GM23338 (cell line): ENCODE measurements around the gene GPR108.
"Not testable (repeated sequence)": the region's sequence is repeated elsewhere in the genome, so short reads cannot be mapped to it uniquely, and the experiment has no call there.

Experiments
- CREB1 ChIP-seq: fragments of 250-450 bp; sonication (Bioruptor Pico); IDR thresholded peaks from 2 replicates; pipeline ENCODE4 v1.5.0; 2020; ENCODE audit warnings: low read depth, mild to moderate bottlenecking, moderate library complexity
- CTCF ChIP-seq, 2 experiments: fragments of 200-600 bp in 1 of 2; sonication (generic) in 1 of 2; conservative IDR thresholded peaks; 2 replicates each; pipeline versions ENCODE4 v1.5.1 to v1.6.1; 2016 to 2017; ENCODE audit warnings: antibody characterized with exemption in 2 of 2, low read depth in 2 of 2, mild to moderate bottlenecking in 2 of 2, moderate library complexity in 1 of 2
- EZH2 ChIP-seq: fragments of 200-600 bp; sonication (generic); IDR thresholded peaks from one replicate; pipeline ENCODE4 v1.8.0; 2017; ENCODE audit warnings: antibody characterized with exemption, mild to moderate bottlenecking, low read depth; ENCODE audit not compliant: unreplicated experiment
- EZH2phosphoT487 ChIP-seq: fragments of 200-600 bp; sonication (generic); IDR thresholded peaks from one replicate; pipeline ENCODE4 v1.8.1; 2018; ENCODE audit warnings: antibody characterized with exemption; ENCODE audit not compliant: unreplicated experiment
- JUNB ChIP-seq: IDR thresholded peaks from one replicate; pipeline ENCODE4 v1.6.1; 2016; ENCODE audit warnings: antibody characterized with exemption; ENCODE audit not compliant: unreplicated experiment
- NANOG ChIP-seq: IDR thresholded peaks from 2 replicates; pipeline ENCODE4 v1.6.1; 2016; ENCODE audit warnings: antibody characterized with exemption, borderline replicate concordance
- POLR2AphosphoS5 ChIP-seq: IDR thresholded peaks from 2 replicates; pipeline ENCODE4 v1.6.1; 2016; ENCODE audit warnings: antibody characterized with exemption, low read depth
- REST ChIP-seq: IDR thresholded peaks from one replicate; pipeline ENCODE4 v1.6.1; 2018; ENCODE audit warnings: antibody characterized with exemption; ENCODE audit not compliant: unreplicated experiment
- STAT1 ChIP-seq: IDR thresholded peaks from one replicate; pipeline ENCODE4 v1.6.1; 2016; ENCODE audit warnings: antibody characterized with exemption; ENCODE audit not compliant: unreplicated experiment
- ZNF114 ChIP-seq: fragments of 250-450 bp; sonication (Bioruptor Pico); IDR thresholded peaks from 2 replicates; pipeline ENCODE4 v1.5.0; 2020; ENCODE audit warnings: mild to moderate bottlenecking, moderate library complexity
- ZNF331 ChIP-seq: fragments of 250-450 bp; sonication (Bioruptor Pico); IDR thresholded peaks from 2 replicates; pipeline ENCODE4 v1.5.0; 2020; ENCODE audit warnings: low read depth, mild to moderate bottlenecking, moderate library complexity

DNA sequence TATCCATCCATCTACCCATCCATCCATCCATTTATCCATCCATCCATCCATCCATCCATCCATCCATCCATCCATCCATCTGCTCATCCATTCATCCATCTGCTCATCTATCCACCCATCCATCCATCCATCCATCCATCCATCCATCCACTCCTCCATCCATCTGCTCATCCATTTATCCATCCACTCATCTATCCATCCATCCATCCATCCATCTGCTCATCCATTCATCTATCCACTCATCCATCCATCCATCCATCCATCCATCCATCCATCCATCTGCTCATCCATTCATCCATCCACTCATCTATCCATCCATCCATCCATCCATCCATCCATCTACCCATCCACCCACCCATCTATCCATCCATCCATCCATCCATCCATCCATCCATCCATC lies 38.7 kb upstream of the GPR108 start:
- TF ChIP-seq EZH2; CTCF (conservative IDR thresholded peaks at IDR 0.05; ENCODE audit: low read depth in 2 of 2); EZH2phosphoT487; ZNF331; REST; POLR2AphosphoS5; JUNB; ZNF114; CREB1 (CRISPR knock-in tag); NANOG; STAT1: not testable (repeated sequence)
